Calu3 (cell line): ENCODE results near the gene XDH. TPM values are rescaled to one million over a fixed set of nuclear protein-coding genes. Genes with fewer than 3 reads are reported as not detected.

Experiments
- BruUV-seq: library from RNA; stranded (reverse); fragments of 400-500 nt; replicated peaks from 2 replicates; lab custom pipeline; 2021; lab: Mats Ljungman, UMichigan
- CTCF ChIA-PET: fragments of 300-600 bp; sonication (Branson Sonifier 250); formaldehyde crosslinking; loops from one replicate; lab custom pipeline; 2022; ENCODE audit warnings: antibody characterized with exemption; lab: Charles Lee
- DNase-seq: peaks from one replicate; pipeline ENCODE4 v3.0.0; 2022
- H3K27ac Mint-ChIP-seq: one replicate; pipeline ENCODE4 v1.8.0; 2022; ENCODE audit warnings: mixed read lengths; ENCODE audit not compliant: unreplicated experiment
- H3K27me3 Mint-ChIP-seq: one replicate; pipeline ENCODE4 v1.8.0; 2022; ENCODE audit warnings: mixed read lengths; ENCODE audit not compliant: unreplicated experiment
- H3K36me3 Mint-ChIP-seq: one replicate; pipeline ENCODE4 v1.8.0; 2022; ENCODE audit warnings: mild to moderate bottlenecking, moderate library complexity, mixed read lengths; ENCODE audit not compliant: insufficient read depth, unreplicated experiment
- H3K4me1 Mint-ChIP-seq: one replicate; pipeline ENCODE4 v1.8.0; 2022; ENCODE audit warnings: mild to moderate bottlenecking, low read depth, mixed read lengths; ENCODE audit not compliant: unreplicated experiment
- H3K4me3 Mint-ChIP-seq: one replicate; pipeline ENCODE4 v1.8.0; 2022; ENCODE audit warnings: mild to moderate bottlenecking, low read depth, moderate library complexity, mixed read lengths; ENCODE audit not compliant: unreplicated experiment
- H3K9me3 Mint-ChIP-seq: one replicate; pipeline ENCODE4 v1.8.0; 2022; ENCODE audit warnings: low read depth, mixed read lengths; ENCODE audit not compliant: unreplicated experiment
- CTCF ChIP-seq: fragments of 200-600 bp; IDR thresholded peaks from one replicate; pipeline ENCODE4 v1.8.0; 2022; ENCODE audit warnings: antibody characterized with exemption; ENCODE audit not compliant: unreplicated experiment
- intact Hi-C: fragments of 100-400 bp; cut with micrococcal nuclease; formaldehyde crosslinking; loops from one replicate; pipeline ENCODE4 v1.10.0; 2022; ENCODE audit not compliant: unreplicated experiment
- total RNA-seq: library from RNA; stranded (reverse); gene quantifications from 2 replicates; pipeline ENCODE4 v1.2.3, GENCODE V29; 2022

Gene XDH
- total RNA-seq, 1 experiment from 2014 or later, result 4.2 TPM

DNA sequence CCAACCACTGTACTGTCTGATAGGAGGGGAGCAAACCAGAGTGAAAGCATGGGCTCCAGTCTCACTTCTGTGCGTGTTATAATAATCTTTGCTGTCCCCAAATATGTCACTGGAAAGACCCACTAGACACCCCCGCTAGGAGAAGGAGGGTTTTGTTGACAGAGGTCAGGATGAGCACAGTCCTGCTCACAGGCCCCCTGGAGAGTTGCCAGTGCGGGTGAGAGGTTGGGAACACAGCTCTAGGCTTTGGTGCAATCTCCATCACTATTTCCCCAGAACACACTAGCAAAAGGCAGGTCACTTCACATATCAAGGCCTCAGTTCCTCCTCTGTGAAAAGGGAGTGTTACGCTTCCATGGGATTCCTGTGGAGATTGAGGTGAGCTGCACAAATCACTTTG is 9.7 kb downstream of the XDH start:
- Mint-ChIP-seq H3K36me3 (no peaks in the 10 kb centered on the region), H3K4me3 (no peak overlapping the region), H3K27ac (peak overlapping the region; percentile 16), H3K27me3 (no peaks in the 10 kb centered on the region), H3K9me3 (peaks cover 3% of the 10 kb centered on the region), H3K4me1 (peaks cover 20% of the 10 kb centered on the region)
- no TSS peak for BruUV-seq
- intact Hi-C loops, result no loop called here
- DNase-seq, result no peak
- TF ChIP-seq CTCF, result no peak
- CTCF ChIA-PET, result interaction anchor here (0.6 kb wide), 1 partner anchor 221 kb away, joined by 6 read pairs; no protein-coding TSS in a partner anchor

GRCh38 chr2:31404302-31404701 is 10.2 kb downstream of the XDH start:
- Mint-ChIP-seq H3K27me3 (no peaks in the 10 kb centered on the region), H3K4me1 (peaks cover 20% of the 10 kb centered on the region), H3K9me3 (peaks cover 3% of the 10 kb centered on the region), H3K27ac (peak overlapping the region; percentile 16), H3K4me3 (no peak overlapping the region), H3K36me3 (no peaks in the 10 kb centered on the region)
- no TSS peak for BruUV-seq
- no peak for DNase-seq
- CTCF ChIA-PET, result interaction anchor here (0.6 kb wide), 1 partner anchor 220 kb away, joined by 6 read pairs; no protein-coding TSS in a partner anchor
- no peak for TF ChIP-seq CTCF
- intact Hi-C loops, result no loop called here

DNA sequence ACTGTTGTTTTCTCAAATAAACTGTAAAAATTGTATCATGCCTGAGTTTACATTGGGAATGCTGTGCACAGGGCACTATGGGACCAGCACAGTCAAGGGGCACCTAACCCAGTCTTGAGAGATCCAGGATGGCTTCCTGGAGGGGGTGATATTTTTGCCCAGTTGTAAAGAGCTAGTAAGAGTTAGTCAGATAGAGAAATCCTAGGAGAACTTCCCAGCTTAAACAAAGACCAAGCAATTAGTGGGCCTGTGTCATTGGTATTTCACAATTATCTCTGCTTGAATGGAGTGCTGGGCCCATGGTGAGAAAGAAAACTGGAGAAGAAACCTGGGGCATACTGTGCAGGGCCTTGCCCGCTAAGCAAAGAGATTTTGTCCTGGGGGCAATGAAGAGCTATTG is 12.2 kb downstream of the XDH start:
- Mint-ChIP-seq H3K4me1 (peaks cover 20% of the 10 kb centered on the region), H3K4me3 (no peak overlapping the region), H3K36me3 (no peaks in the 10 kb centered on the region), H3K27me3 (no peaks in the 10 kb centered on the region), H3K9me3 (no peaks in the 10 kb centered on the region), H3K27ac (no peak overlapping the region)
- intact Hi-C loops, result no loop called here
- no peak for TF ChIP-seq CTCF
- no peak for DNase-seq
- CTCF ChIA-PET, result interaction anchor here (1.1 to 1.3 kb wide), 3 partner anchors 11 to 13 kb away, joined by 3 to 8 read pairs (median 4); partner anchors contain the start of gene XDH
- no TSS peak for BruUV-seq

- BruUV-seq, result no TSS peak
- TF ChIP-seq CTCF, result no peak
- no peaks in the 10 kb centered on the region for H3K27me3 Mint-ChIP-seq
- H3K36me3 Mint-ChIP-seq, result no peaks in the 10 kb centered on the region
- DNase-seq, result peak; percentile 61
- CTCF ChIA-PET, result interaction anchor here (0.6 to 1.3 kb wide), 6 partner anchors 11 to 232 kb away, joined by 3 to 8 read pairs (median 4); partner anchors contain the start of gene XDH
- H3K4me1 Mint-ChIP-seq, result peaks cover 20% of the 10 kb centered on the region
- H3K27ac Mint-ChIP-seq, result no peak overlapping the region
- H3K9me3 Mint-ChIP-seq, result no peaks in the 10 kb centered on the region
- H3K4me3 Mint-ChIP-seq, result no peak overlapping the region
- intact Hi-C loops, result no loop called here
Measured at GRCh38 chr2:31401580-31401979, 13.0 kb downstream of the XDH start.
